Suppressor macrophage treated with lipopolysaccharide for 4 hours (primary cell): Measurements from ENCODE around the gene MAP1S.
"Not testable (repeated sequence)": the region's sequence is repeated elsewhere in the genome, so short reads cannot be mapped to it uniquely, and the experiment has no call there.

Source experiments
- DNase-seq: peaks from one replicate; pipeline ENCODE4 v3.0.0-alpha.2; 2020

The MAP1S gene

DNA sequence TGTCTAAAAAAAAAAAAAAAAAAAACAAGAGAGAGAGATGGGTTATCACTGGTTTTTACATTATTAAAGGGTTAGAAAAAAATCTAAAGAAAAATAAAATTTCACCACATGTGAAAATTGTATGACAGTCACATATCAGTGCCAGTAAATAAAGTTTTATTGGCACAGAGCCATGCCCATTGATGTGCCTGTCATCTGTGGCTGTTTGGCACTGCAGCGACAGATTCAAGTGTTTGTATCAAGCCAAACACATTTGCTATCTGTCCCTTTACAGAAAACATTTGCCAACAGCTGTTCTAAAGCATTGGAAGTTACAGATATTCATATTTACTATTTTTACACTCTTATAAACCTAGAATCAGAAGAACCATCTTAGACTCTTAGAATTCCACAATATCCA lies 48.3 kb downstream of the MAP1S start:
- DNase-seq: no peak

DNA sequence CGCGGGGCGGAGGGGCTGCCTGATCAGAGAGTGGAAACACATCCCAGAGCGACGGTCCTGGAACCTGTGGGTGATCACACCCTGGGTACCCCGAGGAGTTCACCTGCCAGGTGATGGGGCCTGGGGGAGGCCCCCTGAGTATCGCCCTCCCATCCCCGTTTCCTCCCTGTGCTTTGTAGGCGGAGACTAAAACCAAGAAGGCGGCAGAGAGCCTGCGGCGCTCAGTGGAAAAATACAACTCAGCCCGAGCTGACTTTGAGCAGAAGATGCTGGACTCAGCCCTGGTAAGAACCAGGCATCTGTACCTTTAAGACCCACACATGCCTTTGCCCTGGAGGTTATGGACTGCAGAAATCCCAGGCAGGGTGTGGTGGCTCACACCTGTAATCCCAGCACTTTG lies 51.3 kb downstream of the MAP1S start:
- DNase-seq: no peak

DNA sequence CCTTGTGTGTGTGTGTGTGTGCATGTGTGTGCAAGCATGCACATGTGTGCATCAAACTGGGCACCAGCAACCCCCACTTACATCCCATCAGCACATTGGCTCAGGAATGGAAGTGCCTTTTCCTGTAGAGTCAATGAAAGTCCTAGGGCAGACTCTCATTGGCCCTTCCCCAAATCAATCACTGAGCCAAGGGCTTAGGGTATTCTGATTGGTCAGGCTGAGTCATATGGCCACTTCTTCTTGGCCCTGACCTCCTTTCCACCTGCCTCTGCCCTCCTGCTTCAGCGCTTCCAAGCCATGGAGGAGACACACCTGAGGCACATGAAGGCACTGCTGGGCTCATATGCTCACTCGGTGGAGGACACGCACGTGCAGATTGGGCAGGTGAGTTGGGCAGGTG lies 52.9 kb downstream of the MAP1S start:
- DNase-seq: peak; percentile 43

DNA sequence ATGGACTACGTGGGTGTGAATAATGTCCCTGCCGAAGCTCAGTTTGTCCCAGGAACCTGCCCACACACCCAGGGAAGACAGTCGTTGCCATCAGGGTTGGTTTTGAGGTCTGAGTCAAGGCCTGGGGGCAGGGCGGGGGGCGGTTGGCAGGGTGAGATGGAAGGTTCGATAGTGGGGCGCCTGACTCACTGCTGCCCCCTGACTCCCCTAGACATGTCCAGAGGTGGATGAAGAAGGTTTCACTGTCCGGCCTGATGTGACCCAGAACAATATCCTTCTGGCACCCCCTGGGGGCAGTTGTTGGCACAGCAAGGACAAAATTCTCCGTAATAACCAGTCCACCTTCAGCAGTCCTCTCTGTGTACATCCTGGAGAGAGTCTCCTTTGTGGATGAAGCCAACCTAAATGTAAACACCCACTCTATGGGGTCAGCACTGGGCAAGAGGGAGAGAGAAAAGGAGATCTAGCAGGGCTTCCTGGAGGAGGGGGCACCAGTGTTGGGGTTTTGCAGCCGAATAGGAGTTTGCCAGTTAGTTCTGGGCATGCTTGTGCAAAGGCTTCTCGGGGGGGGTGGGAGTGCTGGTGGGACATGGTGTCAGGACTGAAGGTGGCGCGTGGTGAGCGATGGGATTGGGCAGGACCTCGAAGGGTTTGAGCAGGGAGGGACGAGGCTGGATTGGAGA lies 56.1 kb downstream of the MAP1S start:
- DNase-seq: peak; percentile 48

DNA sequence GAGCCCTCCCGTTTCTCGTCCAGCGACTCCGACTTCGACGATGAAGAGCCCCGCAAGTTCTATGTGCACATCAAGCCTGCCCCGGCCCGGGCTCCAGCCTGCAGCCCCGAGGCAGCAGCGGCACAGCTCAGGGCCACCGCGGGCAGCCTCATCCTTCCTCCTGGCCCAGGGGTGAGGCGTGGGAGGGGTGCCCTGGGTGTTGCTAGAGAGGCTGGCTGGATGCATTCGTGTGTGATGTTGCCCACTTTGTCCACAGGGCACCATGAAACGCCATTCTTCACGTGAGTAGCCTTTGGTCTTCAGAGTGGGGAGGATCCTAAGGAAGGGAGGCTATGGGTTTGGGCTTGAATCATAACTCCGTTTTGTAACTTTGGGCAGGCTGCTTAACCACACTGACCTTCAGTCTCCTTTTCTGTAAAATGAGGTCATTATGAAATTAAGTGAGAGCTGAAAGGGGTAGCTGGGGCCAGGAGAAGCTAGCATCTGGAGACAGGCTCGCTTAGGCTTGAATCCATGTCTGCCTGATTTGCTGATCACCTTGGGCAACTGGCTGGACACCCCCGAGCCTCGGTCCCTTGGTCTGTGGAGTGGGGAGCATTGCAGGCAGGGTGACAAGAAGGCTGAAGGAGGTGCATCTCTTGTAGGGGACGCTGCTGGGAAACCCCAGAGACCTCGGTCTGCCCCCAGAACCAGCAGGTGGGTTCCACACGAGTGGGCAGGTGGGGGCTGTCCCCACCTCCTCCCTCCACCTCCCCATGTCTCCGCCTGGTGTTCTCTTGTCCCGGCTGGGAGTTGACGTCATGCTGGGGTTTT lies 56.9 kb downstream of the MAP1S start:
- DNase-seq: peak; percentile 86

DNA sequence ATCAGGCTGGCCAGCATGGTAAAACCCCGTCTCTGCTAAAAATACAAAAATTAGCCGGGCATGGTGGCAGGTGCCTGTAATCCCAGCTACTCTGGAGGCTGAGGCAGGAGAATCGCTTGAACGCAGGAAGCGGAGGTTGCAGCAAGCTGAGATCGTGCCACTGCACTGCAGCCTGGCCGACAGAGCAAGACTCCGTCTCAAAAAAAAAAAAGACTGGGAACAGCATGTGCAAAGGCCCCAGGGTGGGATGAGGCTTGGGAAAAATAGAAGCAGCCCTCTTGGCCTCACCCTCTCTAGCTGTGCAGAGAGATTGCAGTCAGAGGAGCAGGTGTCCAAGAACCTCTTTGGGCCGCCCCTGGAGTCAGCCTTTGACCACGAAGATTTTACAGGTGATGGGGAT lies 58.6 kb downstream of the MAP1S start:
- not testable (repeated sequence) for DNase-seq

DNA sequence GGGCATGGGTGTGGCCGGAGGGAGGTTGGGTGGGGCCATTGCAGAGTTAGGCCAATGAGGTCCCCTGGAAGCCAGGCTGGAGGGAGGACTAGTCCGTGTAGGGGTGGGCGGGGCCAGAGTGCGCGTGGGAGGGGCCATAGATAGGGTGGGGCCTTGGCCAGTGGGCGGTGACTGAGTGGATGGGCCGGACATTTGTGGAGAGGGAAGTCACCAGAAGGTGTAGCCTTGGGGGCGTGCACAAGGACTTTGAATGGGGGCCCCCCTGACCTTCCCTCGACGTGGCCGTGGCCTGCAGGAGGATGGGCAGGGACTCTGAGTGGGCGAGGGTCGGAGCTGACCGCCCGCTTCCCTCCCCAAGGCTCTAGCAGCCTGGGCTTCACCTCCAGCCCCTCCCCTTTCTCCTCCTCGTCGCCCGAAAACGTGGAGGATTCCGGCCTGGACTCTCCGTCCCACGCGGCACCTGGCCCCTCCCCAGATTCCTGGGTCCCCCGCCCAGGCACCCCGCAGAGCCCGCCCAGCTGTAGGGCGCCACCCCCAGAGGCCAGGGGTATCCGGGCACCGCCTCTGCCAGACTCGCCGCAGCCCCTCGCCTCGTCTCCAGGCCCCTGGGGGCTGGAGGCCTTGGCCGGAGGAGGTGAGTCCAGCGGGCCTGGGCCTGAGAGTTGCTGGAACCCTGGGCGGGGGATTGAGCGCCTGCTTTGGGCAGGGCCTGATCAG lies 59.1 kb downstream of the MAP1S start:
- DNase-seq: peak; percentile 82

DNA sequence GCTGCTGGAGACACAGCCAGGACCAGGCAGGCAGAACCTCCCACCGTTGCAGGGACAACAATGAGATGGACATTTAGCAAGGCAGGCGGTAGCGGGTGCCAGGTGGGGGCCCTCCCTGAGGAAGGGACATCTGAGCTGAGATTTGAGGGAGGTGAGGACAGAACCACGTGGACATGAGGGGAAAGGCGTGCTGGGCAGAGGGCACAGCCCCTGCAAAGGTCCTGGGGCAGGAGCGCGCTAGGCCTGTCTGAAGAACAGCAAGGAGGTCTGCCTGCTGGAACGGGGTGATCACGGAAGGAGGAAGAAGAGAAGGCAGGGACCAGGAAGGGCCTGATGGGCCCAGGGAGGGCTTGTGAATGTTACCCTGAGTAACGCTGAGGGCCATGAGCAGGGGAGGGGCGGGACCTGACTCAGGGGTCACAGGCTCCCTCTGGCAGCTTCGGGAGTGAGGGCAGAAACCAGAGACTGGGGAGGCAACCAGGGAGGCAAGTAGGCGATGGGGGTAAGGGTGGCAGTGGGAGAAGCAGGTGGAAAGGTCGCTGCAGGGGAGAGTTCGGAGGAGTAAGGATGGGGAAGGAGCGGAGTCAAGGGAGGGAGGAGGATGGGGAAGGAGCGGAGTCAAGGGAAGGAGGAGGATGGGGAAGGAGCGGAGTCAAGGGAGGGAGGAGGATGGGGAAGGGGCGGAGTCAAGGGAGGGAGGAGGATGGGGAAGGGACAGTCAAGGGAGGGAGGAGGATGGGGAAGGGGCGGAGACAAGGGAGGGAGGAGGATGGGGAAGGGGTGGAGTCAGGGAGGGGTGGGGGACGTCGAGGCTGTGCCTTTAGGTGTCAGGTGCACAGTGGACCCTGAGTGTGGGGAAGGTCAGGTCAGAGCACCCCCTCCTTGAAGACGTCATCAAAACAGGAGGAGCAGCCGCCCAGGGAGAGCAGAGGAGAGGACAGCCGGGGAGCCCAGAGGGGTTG lies 60.0 kb downstream of the MAP1S start:
- DNase-seq: peak; percentile 81

DNA sequence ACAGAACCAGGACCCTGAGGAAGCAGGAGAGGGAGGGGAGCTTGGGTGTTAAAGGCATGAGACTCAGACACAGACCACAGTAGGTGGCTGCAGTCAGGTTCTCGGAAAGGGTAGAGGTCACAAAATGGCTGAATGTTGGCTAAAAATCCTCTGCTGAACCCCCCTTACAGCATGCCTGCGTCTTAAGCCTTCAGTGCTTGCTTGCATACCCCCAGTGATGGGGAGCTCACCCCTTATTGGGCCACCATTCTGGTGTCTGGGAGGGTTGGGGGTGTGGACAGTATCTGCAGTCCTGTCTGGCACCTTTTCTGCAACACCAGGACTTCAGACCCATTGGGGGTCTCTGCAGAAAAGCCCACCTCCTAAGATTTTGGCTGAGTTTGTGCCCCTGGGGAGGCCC lies 61.5 kb downstream of the MAP1S start:
- no peak for DNase-seq

DNA sequence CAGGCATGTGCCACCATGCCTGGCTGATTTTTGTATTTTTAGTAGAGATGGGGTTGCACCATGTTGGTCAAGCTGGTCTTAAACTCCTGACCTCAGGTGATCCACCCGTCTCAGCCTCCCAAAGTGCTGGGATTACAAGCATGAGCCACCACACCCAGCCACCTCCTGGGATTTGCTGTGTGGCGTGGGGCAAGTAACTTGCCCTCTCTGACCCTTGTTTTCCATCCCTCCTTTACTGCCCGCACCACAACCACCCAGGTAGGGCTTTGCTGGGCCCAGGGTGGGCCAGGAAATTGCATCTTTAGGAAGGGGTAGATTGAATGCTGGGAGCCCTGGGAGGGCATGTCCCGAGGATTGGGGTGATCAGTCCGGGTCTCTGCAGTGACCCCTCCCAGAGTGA lies 64.4 kb downstream of the MAP1S start:
- DNase-seq: not testable (repeated sequence)
